Measurements from ENCODE around the gene SDF4. TPM values are rescaled to one million over a fixed set of nuclear protein-coding genes. Genes with fewer than 3 reads are reported as not detected.

SDF4 gene
- total RNA-seq, 1 experiment from 2014 or later, result 254 TPM

GRCh38 chr1:1187938-1188337 is 43.9 kb downstream of the SDF4 start:
- H3K79me2 ChIP-seq (ENCODE audit: low read length), result no peaks in the 10 kb centered on the region
- no peaks in the 10 kb centered on the region for H3F3A ChIP-seq (ENCODE audit: low read length, unreplicated experiment)
- POLR2A ChIA-PET (ENCODE audit: unreplicated experiment), result interaction anchor here (0.6 kb wide), 1 partner anchor 13 kb away, joined by 3 read pairs; no protein-coding TSS in a partner anchor
- intact Hi-C loops (cut with micrococcal nuclease), result no loop called here
- CTCF ChIA-PET, result no interaction called here
- no peak overlapping the region for H3K27ac ChIP-seq (ENCODE audit: low read length)
- BruUV-seq (replicated peaks), result no TSS peak
- TF ChIP-seq CTCF (conservative IDR thresholded peaks at IDR 0.05; ENCODE audit: low read depth, low read length) (no peak), EZH2phosphoT487 (IDR thresholded peaks at IDR 0.05; ENCODE audit: borderline replicate concordance, low read length) (no peak), EZH2 (IDR thresholded peaks at IDR 0.05; ENCODE audit: low read length, unreplicated experiment) (no peak)
- DNase-seq, result no peak
- H2AFZ ChIP-seq (ENCODE audit: low read length), result no peak overlapping the region
- no peaks in the 10 kb centered on the region for H3K9me3 ChIP-seq (ENCODE audit: low read length)
- H3K9me2 ChIP-seq (replicated peaks; ENCODE audit: low read length), result no peaks in the 10 kb centered on the region
- no peaks in the 10 kb centered on the region for H4K20me1 ChIP-seq (ENCODE audit: low read length)
- H3K27me3 ChIP-seq (ENCODE audit: low read length), result no peaks in the 10 kb centered on the region
- no peak overlapping the region for H3K4me3 ChIP-seq (ENCODE audit: low read length)
- no peak overlapping the region for H3K4me2 ChIP-seq (ENCODE audit: low read length)
- no peaks in the 10 kb centered on the region for H3K4me1 ChIP-seq (ENCODE audit: insufficient read depth, low read length)
- 0 out of 2 replicates have a peak, but pooled peaks cover 5% of the 10 kb centered on the region for H3K36me3 ChIP-seq (ENCODE audit: low read depth, low read length)
- no peak for ATAC-seq
- H3K9ac ChIP-seq (ENCODE audit: low read length), result no peak overlapping the region

DNA sequence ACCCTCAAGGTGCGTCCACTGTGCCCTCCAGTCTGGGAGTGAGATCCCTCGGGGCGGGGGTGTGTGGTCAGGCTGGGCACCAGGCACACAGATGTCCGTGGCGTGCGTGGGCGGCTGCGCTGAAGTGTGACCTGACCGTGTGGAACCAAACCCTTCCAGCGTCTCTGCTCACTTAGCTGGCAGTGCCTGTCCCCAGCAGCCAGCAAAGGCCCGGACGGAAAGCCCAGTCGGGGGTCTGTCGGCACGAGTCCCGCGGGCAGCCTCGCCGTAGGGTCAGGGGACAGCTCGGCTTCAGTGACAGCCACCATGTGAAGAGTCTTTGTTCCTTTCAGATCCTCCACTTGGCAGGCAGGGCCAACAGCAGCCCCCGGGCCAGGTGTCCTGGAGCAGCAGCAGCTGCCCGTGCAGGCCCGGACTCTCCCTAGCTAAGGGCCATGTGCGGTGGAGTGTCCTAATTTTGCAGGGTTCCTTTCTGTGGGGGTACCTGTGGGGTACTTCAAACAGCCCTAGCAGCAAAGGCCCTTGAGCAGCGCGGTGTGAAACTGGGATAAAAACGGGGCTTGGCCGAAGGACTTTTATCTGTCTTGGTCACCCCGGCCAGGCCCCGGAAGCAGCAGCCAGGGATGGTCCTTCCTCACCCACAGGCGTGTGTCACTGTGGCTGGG is 46.6 kb downstream of the SDF4 start:
- no TSS peak for BruUV-seq (replicated peaks)

More for the DNA sequence above, 46.6 kb downstream of the SDF4 start:
- DNase-seq (no peak), ATAC-seq (no peak)
- Histone ChIP-seq H3K36me3 (ENCODE audit: low read depth, low read length) (no peaks in the 10 kb centered on the region), H3K79me2 (ENCODE audit: low read length) (no peaks in the 10 kb centered on the region), H3K27me3 (ENCODE audit: low read length) (no peaks in the 10 kb centered on the region), H3K9ac (ENCODE audit: low read length) (no peak overlapping the region), H3K9me2 (replicated peaks; ENCODE audit: low read length) (no peaks in the 10 kb centered on the region), H4K20me1 (ENCODE audit: low read length) (no peaks in the 10 kb centered on the region), H3K4me2 (ENCODE audit: low read length) (no peak overlapping the region), H3K27ac (ENCODE audit: low read length) (no peak overlapping the region), H3K4me3 (ENCODE audit: low read length) (no peak overlapping the region), H2AFZ (ENCODE audit: low read length) (no peak overlapping the region), H3F3A (ENCODE audit: low read length, unreplicated experiment) (no peaks in the 10 kb centered on the region), H3K9me3 (ENCODE audit: low read length) (no peaks in the 10 kb centered on the region), H3K4me1 (ENCODE audit: insufficient read depth, low read length) (no peaks in the 10 kb centered on the region)
- TF ChIP-seq EZH2phosphoT487 (IDR thresholded peaks at IDR 0.05; ENCODE audit: borderline replicate concordance, low read length) (no peak), EZH2 (IDR thresholded peaks at IDR 0.05; ENCODE audit: low read length, unreplicated experiment) (no peak), CTCF (conservative IDR thresholded peaks at IDR 0.05; ENCODE audit: low read depth, low read length) (no peak)
- CTCF ChIA-PET, result no interaction called here
- POLR2A ChIA-PET (ENCODE audit: unreplicated experiment), result no interaction called here
- intact Hi-C loops (cut with micrococcal nuclease), result no loop called here

Data from PC-3 (cell line).